Neuron (in vitro differentiated cells): ENCODE measurements around the gene DHRS4L2.
A peak's percentile ranks its signal among the peaks of the same experiment; 100 is the strongest.
"Not testable (repeated sequence)": the region's sequence is repeated elsewhere in the genome, so short reads cannot be mapped to it uniquely, and the experiment has no call there.

Experiments used
- H2AFZ ChIP-seq: one replicate; pipeline ENCODE4 v1.6.1; 2013; ENCODE audit warnings: low read depth, mild to moderate bottlenecking, inconsistent platforms, low read length, moderate library complexity
- H3K27me3 ChIP-seq: one replicate; pipeline ENCODE4 v1.6.1; 2013; ENCODE audit warnings: low read length; ENCODE audit not compliant: insufficient read depth
- H3K36me3 ChIP-seq: one replicate; pipeline ENCODE4 v1.6.1; 2013; ENCODE audit warnings: low read length; ENCODE audit not compliant: insufficient read depth
- H3K4me1 ChIP-seq: one replicate; pipeline ENCODE4 v1.6.1; 2013; ENCODE audit warnings: low read length; ENCODE audit not compliant: insufficient read depth
- H3K4me3 ChIP-seq: 2 replicates; pipeline ENCODE4 v1.5.1; 2013; ENCODE audit warnings: mild to moderate bottlenecking, low read length, moderate library complexity
- H3K9me3 ChIP-seq: one replicate; pipeline ENCODE4 v1.6.1; 2013; ENCODE audit warnings: low read length

The DHRS4L2 gene

GRCh38 chr14:24013654-24014514, 25.2 kb downstream of the DHRS4L2 start:
- peaks cover 8% of the 10 kb centered on the region for H3K27me3 ChIP-seq
- no peak overlapping the region for H2AFZ ChIP-seq
- H3K4me3 ChIP-seq, result no peak overlapping the region
- H3K4me1 ChIP-seq, result no peaks in the 10 kb centered on the region
- H3K36me3 ChIP-seq, result no peaks in the 10 kb centered on the region
- no peaks in the 10 kb centered on the region for H3K9me3 ChIP-seq

GRCh38 chr14:24015745-24016144, 27.0 kb downstream of the DHRS4L2 start:
- not testable (repeated sequence) for H3K4me3 ChIP-seq, H3K4me1 ChIP-seq, H3K27me3 ChIP-seq, H3K36me3 ChIP-seq, H3K9me3 ChIP-seq, H2AFZ ChIP-seq

DNA sequence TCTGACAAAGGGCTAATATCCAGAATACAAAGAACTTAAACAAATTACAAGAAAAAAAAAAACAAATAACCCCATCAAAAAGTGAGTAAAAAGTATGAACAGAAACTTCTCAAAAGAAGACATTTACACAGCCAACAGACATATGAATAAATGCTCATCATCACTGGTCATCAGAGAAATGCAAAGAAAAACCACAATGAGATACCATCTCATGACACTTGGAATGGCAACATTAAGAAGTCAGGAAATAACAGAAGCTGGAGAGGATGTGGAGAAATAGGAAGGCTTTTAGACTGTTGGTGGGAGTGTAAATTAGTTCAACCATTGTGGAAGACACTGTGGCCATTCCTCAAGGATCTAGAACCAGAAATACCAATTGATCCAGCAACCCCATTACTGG, 30.2 kb downstream of the DHRS4L2 start:
- not testable (repeated sequence) for H3K36me3 ChIP-seq, H3K4me3 ChIP-seq, H3K9me3 ChIP-seq, H3K4me1 ChIP-seq, H2AFZ ChIP-seq, H3K27me3 ChIP-seq

DNA sequence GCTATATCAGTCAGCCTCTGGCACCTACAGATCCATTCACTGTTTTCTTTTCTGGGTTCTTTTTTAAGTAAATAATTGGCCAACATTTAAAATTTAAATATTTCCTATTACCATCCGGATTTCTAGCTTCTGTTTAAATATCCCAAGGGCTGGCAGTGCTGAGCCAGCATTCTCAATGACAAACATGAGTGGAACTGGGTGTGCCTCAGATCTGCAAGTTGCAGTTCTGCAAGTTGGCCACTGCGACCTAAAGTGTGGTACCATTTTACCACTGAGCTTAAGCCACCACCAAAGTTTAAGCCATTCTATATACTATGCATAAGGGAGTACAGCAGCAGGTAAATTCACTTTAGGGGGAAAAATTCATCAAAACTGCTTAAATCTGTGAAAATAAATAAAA, 31.2 kb downstream of the DHRS4L2 start:
- H3K36me3 ChIP-seq, H2AFZ ChIP-seq, H3K4me3 ChIP-seq, H3K27me3 ChIP-seq, H3K4me1 ChIP-seq, H3K9me3 ChIP-seq: not testable (repeated sequence)

DNA sequence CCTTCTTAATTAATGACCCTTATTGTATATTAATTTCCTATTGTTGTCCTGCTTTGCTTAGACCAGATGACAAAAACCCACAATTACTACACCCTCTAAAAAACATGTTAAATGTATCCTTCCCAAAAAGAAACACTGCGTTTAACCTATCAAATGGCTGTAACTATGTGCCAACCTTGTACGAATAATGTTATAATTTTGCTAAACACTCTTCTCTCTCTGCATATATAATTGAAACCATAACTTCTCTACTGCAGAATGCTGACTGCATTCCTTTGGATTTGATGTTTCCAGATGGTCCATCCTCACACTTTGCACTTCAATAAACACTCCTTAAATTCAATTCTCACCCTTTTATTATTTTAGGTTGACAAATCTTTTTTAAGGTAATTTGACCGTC, 31.8 kb downstream of the DHRS4L2 start:
- not testable (repeated sequence) for H2AFZ ChIP-seq, H3K27me3 ChIP-seq, H3K36me3 ChIP-seq, H3K4me1 ChIP-seq, H3K9me3 ChIP-seq, H3K4me3 ChIP-seq

DNA sequence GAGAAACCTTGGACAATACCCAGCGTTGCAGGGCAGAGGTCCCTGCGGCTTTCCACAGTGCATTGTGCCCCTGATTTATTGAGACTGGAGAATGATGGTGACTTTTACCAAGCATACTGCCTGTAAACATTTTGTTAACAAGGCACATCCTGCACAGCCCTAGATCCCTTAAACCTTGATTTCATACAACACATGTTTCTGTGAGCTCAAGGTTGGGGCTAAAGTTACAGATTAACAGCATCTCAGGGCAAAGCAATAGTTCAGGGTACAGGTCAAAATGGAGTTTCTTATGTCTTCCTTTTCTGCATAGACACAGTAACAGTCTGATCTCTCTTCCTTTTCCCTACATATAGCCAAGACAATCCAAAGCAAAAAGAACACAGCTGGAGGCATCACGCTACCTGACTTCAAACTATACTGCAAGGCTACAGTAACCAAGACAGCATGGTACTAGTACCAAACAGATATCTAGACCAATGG, 36.2 kb downstream of the DHRS4L2 start:
- not testable (repeated sequence) for H3K36me3 ChIP-seq, H3K4me3 ChIP-seq, H3K9me3 ChIP-seq, H2AFZ ChIP-seq, H3K4me1 ChIP-seq, H3K27me3 ChIP-seq

GRCh38 chr14:24029687-24030086, 41.0 kb downstream of the DHRS4L2 start:
- H3K4me1 ChIP-seq, H3K9me3 ChIP-seq, H2AFZ ChIP-seq, H3K36me3 ChIP-seq, H3K27me3 ChIP-seq, H3K4me3 ChIP-seq: not testable (repeated sequence)

- H3K4me1 ChIP-seq, H2AFZ ChIP-seq, H3K4me3 ChIP-seq, H3K9me3 ChIP-seq, H3K36me3 ChIP-seq, H3K27me3 ChIP-seq: not testable (repeated sequence)
These were observed 42.6 kb downstream of the DHRS4L2 start for GRCh38 chr14:24031331-24031730.

- Histone ChIP-seq H3K4me1 (no peaks in the 10 kb centered on the region), H3K4me3 (no peak overlapping the region), H3K36me3 (no peaks in the 10 kb centered on the region), H3K9me3 (peaks cover 2% of the 10 kb centered on the region), H3K27me3 (peaks cover 3% of the 10 kb centered on the region), H2AFZ (no peak overlapping the region)
These were observed 44.1 kb downstream of the DHRS4L2 start for GRCh38 chr14:24032727-24033418.

DNA sequence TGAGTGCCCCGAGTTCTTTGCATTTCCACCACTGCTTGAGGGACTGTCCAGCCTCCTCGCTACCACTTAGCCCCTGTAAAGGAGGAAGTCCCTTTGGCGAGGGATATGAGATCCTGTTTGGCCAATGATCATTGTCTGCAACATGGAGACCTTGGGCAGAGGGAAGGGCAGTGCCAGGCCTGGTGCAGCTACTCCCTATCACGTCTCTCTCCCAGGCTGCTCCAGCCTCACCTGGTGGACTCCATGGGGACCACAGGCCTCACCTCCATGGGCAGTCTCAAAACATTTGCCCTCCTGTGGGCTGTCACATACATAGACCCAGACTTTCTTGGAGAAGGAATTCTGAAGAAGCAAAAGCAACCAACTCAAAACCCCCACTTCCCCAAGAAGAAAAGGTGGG, 47.0 kb downstream of the DHRS4L2 start:
- not testable (repeated sequence) for H3K27me3 ChIP-seq, H3K36me3 ChIP-seq, H3K4me1 ChIP-seq, H3K9me3 ChIP-seq
- Histone ChIP-seq H2AFZ (peak overlapping the region; percentile 24), H3K4me3 (peak overlapping the region; percentile 50)

DNA sequence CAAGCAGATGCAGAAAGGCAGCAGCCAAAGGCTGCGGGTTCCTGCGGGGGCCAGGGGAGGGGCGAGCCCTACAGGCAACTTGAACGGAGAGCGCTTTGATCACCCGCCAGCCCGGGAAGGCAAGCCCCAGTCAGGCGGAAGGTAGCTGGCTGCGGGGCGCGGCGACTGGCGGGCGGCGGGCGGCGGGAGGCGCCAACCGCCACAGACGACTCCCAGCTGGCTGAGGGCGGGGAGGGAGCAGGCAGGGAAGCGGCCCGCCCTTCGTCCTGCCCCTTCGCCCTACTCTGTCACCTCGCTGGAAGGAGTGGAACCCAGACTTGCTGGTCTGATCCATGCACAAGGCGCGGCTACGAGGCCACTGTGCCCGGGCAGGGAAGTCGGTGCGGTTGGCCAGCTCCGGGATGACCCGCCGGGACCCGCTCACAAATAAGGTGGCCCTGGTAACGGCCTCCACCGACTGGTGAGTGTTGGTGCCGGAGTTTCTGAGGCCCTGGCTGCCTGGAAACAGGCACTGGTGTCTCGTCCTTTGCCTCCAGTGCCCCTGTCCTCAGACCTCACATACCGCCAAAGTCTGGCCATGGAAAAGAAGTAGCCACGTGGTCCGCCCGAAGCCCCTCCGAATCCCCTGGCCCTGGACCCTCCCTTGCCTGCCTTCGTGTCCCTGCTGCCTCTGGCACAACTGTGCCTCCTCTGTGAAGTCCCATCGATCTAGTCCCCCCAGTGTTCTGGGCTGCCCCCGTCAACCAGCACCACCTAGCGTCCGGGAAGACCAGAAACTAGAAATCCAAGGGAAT, 47.6 kb downstream of the DHRS4L2 start:
- H2AFZ ChIP-seq, result peak overlapping the region; percentile 24
- peak overlapping the region; percentile 50 for H3K4me3 ChIP-seq
- no peaks in the 10 kb centered on the region for H3K4me1 ChIP-seq
- H3K36me3 ChIP-seq, result no peaks in the 10 kb centered on the region
- H3K27me3 ChIP-seq, result peaks cover 3% of the 10 kb centered on the region
- H3K9me3 ChIP-seq, result peaks cover 2% of the 10 kb centered on the region

DNA sequence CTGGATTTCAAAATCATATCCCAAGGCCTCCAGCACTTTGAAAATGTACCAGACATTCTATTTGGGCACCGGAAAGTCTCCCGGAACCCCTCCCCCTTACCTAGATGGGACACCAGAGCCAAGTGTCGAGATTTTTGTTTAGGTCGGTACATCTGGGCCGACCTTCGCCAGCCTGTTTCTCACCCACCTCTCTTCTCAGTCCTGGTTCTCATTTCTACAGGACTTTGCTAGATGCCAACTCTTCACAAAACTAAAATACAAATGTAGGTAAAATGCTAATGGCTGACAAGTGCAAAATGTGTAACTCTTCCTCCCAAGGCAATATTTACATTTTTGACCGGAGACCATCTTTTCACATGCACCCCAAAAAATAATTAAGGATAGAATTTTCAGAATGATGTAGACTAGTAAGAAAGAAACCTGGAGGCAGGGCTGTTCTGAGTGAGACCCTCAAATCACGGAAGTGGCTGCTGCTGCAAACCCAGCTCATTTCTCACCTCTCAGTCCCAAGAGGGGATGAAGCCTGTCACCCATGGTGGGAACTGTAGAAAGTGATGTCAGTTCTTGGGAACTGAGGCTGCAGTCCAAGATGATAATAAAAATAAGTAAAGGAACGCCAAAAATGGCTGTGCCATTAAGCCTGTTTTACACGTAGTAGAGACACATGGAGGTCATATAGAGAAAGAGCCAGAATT, 48.4 kb downstream of the DHRS4L2 start:
- not testable (repeated sequence) for H3K9me3 ChIP-seq, H3K4me1 ChIP-seq, H3K27me3 ChIP-seq, H3K36me3 ChIP-seq
- Histone ChIP-seq H2AFZ (peak overlapping the region; percentile 24), H3K4me3 (peak overlapping the region; percentile 50)

GRCh38 chr14:24037658-24038037, 48.9 kb downstream of the DHRS4L2 start:
- H3K9me3 ChIP-seq, result peaks cover 2% of the 10 kb centered on the region
- H3K4me1 ChIP-seq, result no peaks in the 10 kb centered on the region
- H2AFZ ChIP-seq, result no peak overlapping the region
- H3K36me3 ChIP-seq, result no peaks in the 10 kb centered on the region
- no peak overlapping the region for H3K4me3 ChIP-seq
- H3K27me3 ChIP-seq, result peaks cover 6% of the 10 kb centered on the region
